Activated T-cell treated with anti-CD3 and anti-CD28 coated beads for 48 hours (primary cell): ENCODE results near the gene POTEH.
"Not testable (repeated sequence)": the region's sequence is repeated elsewhere in the genome, so short reads cannot be mapped to it uniquely, and the experiment has no call there.

Experiments
- DNase-seq: peaks from one replicate; pipeline ENCODE4 v3.0.0-alpha.2; 2020; ENCODE audit warnings: low read depth

Gene POTEH

GRCh38 chr22:15689749-15690125, at the start of gene POTEH:
TSS of gene POTEH (plus strand) at chr22:15690026. CDS start at chr22:15690078, 52 bp downstream.
- DNase-seq, result not testable (repeated sequence)

- not testable (repeated sequence) for DNase-seq
Observed at GRCh38 chr22:15642288-15642861, 47.5 kb upstream of the POTEH start.

- DNase-seq, result not testable (repeated sequence)
Observed at GRCh38 chr22:15651954-15652353, 37.9 kb upstream of the POTEH start.

DNA sequence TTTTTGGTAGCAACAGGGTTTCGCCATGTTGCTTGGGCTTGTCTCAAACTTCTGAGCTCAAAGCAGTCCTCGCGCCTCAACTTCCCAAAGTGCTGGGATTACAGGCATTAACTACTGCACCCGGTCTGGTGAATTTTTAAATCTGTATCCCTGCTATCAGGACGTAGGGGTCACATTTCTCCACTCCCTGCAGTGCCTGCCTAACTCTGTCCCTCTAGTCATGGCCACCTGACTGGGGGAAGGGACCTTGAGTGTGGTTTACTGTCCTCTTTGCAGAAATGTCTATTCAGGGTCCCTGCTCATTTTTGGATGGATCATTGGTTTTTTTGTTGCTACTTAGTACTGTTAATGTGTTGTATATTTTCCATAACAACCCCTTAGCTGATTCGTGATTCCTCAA, 37.1 kb upstream of the POTEH start:
- DNase-seq, result not testable (repeated sequence)

- not testable (repeated sequence) for DNase-seq
Observed at GRCh38 chr22:15653241-15653640, 36.6 kb upstream of the POTEH start.

DNA sequence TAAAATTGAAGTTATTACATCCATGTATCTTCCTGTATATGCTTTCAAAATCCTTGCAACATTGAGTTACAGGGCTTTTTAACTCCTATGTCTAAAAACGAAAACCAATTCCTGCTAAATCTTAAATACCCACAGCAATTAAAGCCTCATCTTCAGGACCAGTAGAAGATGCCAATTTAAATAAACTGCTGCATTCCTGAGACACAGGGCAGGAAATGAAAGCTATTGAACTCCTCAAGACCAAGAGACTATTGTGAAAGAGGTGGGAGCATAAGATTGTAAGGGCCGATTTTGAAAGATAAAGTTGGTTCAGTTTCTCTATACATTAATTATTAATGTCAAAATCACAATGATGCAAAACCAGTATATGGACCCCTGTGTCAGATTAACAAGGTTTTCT, 28.7 kb upstream of the POTEH start:
- not testable (repeated sequence) for DNase-seq

DNA sequence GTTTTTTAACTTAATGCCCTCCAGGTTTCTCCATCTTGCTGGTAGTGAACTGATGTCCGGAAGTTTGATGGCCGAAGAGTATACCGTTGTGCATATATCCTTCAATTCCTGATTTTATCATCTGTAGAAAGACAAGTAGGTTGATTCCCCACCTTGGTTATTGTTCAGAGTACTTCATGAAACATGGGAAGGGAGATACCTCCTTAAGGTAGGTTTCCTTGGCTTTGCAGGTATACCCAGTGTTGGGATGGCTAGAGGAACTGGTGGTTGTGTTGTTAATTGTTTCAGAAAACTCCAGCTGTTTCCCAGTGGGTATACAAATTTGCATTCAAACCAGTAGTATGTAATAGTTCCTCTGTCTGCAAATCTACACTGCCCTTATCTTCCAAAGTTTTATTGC, 25.1 kb upstream of the POTEH start:
- DNase-seq, result not testable (repeated sequence)

GRCh38 chr22:15665478-15665877, 24.3 kb upstream of the POTEH start:
- not testable (repeated sequence) for DNase-seq

- not testable (repeated sequence) for DNase-seq
Observed at GRCh38 chr22:15669430-15669829, 20.4 kb upstream of the POTEH start.

GRCh38 chr22:15679702-15680101, 10.1 kb upstream of the POTEH start:
- not testable (repeated sequence) for DNase-seq

DNA sequence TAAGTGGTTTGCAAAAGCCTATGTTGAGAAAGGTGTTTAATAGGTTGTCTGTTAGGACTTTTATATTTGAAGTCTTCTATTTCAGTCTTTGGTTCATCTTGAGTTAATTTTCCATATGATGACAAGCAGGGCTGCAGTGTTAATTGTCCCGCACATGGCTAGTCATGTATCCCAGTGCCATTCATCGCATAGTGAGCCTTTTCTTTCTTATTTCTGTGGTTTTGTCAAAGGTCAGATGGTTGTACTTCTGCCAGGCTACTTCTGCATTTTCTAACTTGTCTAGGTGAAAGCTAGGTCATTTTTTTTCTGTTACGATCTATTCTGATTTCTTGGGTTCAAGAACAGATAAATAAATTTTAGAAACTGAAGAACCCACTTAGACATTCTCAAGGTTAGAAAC, 5.7 kb upstream of the POTEH start:
- DNase-seq, result not testable (repeated sequence)

DNA sequence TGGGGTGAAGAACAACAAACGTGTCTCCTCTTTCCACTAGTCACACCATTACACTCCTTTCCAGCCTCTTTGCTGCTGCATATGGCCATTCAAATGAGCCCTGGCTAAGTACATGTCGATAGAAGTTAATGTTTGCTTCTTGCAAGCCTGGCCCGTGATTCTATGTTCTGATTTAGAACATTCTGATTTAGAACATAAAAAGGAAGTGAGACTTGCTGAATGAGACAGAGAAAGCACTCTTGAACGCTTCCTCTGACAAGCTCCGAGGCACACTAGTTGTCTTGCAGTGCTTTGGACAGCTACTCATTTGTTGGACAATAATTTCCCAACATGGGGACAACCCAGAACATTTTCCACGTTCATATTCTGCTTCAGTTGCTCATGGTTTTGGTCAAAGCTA, 5.1 kb upstream of the POTEH start:
- DNase-seq, result not testable (repeated sequence)

- DNase-seq, result not testable (repeated sequence)
Observed at GRCh38 chr22:15685641-15686040, 4.2 kb upstream of the POTEH start.

DNA sequence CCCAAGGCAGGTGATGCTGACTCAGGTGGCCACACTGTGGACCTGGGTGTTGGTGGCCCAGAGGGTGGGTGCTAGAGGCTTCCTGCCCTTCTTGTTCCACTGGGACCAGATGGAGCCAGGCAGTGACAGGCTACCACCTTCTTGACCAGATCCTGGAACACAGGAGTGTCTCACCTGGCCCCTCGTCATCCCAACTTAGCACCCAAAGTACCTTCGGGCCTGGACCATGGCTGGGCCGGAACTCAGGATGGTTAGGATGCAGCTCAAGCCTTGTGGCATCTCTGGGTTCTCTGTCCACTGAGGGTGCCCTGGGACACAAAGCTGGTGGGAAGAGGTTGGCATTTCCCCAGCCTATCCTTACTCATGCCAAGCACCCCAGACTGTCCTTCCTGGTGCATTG, 2.7 kb upstream of the POTEH start:
- not testable (repeated sequence) for DNase-seq

DNA sequence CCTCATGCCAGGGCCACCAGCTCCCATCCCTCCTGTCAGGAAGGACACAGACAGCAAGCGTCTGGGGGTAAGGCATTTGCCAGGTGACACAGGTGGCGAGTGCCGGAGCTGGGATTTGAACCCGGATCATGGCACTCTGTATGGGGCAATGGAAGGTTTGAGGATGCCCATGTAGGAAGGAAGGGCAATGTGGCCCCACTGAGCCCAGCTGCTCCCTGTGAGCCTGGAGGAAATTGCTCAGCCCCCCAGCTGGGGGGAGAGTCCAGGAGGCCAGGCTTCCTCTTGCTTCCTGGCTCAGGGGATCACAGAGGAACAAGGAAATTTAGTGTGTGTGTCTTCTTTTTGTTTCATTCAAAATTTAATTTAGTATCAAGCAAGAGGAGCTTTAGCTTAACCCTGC, 2.1 kb upstream of the POTEH start:
- not testable (repeated sequence) for DNase-seq

GRCh38 chr22:15688090-15688489, 1.7 kb upstream of the POTEH start:
- not testable (repeated sequence) for DNase-seq

GRCh38 chr22:15689012-15689748, 646 bp upstream of the POTEH start:
- DNase-seq, result not testable (repeated sequence)

- DNase-seq, result not testable (repeated sequence)
Observed at GRCh38 chr22:15713600-15713999, 23.8 kb downstream of the POTEH start.

- DNase-seq, result not testable (repeated sequence)
Observed at GRCh38 chr22:15714125-15714524, 24.3 kb downstream of the POTEH start.

DNA sequence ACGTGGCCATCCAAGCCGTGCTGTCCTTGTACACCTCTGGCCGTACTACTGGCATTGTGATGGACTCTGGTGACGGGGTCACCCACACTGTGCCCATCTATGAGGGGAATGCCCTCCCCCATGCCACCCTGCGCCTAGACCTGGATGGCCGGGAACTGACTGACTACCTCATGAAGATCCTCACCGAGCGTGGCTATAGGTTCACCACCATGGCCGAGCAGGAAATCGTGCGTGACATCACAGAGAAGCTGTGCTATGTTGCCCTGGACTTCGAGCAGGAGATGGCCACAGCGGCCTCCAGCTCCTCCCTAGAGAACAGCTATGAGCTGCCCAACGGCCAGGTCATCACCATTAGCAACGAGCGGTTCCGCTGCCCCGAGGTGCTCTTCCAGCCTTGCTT, 32.1 kb downstream of the POTEH start:
- DNase-seq, result not testable (repeated sequence)

DNA sequence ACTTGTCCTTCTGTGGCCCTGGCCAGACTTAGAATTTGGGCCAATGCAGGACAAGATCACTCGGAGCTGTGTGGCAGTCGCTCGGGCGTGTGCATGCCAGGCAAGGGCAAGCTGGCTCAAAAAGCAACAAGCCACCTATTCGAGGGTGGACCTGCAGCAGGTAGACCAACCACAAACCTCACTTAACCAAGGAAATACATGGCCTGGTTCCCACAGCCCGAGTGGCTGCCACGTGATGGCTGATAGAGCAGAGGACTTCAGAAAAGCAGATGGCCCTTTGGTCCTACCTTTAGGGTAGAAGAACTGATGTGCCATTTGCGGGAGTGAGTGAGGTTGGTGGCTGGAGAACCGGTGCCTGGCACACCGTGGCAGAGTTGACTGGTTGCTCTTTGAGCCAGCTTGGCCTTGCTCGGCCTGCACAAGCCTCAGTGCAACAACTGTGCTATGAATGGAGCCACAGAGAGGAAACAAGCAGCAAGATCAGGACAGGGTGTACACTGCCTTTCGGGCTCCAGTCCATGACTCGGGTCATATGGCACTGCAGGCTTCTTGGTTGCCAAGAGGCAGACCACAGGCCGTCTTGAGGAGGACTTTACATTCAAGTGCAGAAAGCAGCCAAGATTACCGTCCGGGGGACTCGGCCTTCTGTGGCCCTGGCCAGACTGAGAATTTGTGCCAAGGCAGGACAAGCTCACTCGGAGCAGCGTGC, 39.5 kb downstream of the POTEH start:
- not testable (repeated sequence) for DNase-seq

DNA sequence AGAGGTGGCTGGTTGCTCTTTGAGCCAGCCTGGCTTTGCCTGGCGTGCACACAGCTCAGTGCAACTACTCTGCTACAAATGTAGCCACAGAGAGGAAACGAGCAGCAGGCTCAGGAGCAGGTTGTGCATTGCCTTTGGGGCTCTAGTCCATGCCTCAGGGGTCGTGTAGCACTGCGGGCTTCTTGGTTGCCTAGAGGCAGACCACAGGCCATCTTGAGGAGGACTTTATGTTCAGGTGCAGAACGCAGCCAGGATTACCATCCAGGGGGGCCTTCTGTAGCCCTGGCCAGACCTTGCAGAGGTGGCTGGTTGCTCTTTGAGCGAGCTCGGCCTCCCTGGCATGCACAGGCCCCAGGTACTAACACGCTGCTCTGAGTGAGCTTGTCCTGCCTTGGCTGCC, 41.2 kb downstream of the POTEH start:
- not testable (repeated sequence) for DNase-seq

DNA sequence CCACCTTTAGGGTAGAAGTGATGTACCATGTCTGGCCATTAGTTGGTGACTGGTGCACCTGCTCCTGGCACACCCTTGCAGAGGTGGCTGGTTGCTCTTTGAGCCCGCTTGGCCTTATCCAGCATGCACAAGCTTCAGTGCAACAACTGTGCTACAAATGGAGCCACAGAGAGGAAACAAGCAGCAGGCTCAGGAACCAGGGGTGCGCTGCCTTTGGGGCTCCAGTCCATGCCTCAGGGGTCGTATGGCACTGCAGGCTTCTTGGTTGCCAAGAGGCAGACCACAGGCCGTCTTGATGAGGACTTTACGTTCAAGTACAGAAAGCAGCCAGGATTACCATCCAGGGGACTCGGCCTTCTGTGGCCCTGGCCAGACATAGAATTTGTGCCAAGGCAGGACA, 44.6 kb downstream of the POTEH start:
- not testable (repeated sequence) for DNase-seq
